Subcutaneous abdominal adipose tissue (tissue), 5 donors: ENCODE results near the gene MFSD1.

Experiments
- H3K27ac ChIP-seq: one replicate; pipeline ENCODE4 v1.7.0; 2013; ENCODE audit warnings: low read depth, mild to moderate bottlenecking, inconsistent platforms, low read length, moderate library complexity
- H3K27me3 ChIP-seq, 5 donors: one replicate each; pipeline ENCODE4 v1.7.0; 2013; ENCODE audit warnings: low read length in 5 of 5, inconsistent platforms in 1 of 5; ENCODE audit not compliant: control insufficient read depth in 5 of 5, insufficient read depth in 4 of 5
- H3K36me3 ChIP-seq, 5 donors: one replicate each; pipeline ENCODE4 v1.7.0; 2013; ENCODE audit warnings: low read length in 5 of 5; ENCODE audit not compliant: control insufficient read depth in 5 of 5, insufficient read depth in 5 of 5
- H3K4me1 ChIP-seq, 5 donors: one replicate each; pipeline ENCODE4 v1.7.0; 2013; ENCODE audit warnings: low read length in 5 of 5, mild to moderate bottlenecking in 3 of 5, moderate library complexity in 1 of 5; ENCODE audit not compliant: control insufficient read depth in 5 of 5, insufficient read depth in 5 of 5
- H3K4me3 ChIP-seq, 5 donors: one replicate each; pipeline ENCODE4 v1.7.0; 2013; ENCODE audit warnings: low read length in 5 of 5, low read depth in 1 of 5
- H3K9ac ChIP-seq, 5 donors: one replicate each; pipeline ENCODE4 v1.7.0; 2013; ENCODE audit warnings: low read length in 5 of 5, mild to moderate bottlenecking in 4 of 5, moderate library complexity in 3 of 5
- H3K9me3 ChIP-seq, 5 donors: one replicate each; pipeline ENCODE4 v1.7.0; 2013; ENCODE audit warnings: low read length in 5 of 5; ENCODE audit not compliant: control insufficient read depth in 5 of 5
- donor health status: healthy.
- donor health status: healthy.
- donor health status: healthy.
- donor health status: healthy.
- donor health status: healthy.

The MFSD1 gene

DNA sequence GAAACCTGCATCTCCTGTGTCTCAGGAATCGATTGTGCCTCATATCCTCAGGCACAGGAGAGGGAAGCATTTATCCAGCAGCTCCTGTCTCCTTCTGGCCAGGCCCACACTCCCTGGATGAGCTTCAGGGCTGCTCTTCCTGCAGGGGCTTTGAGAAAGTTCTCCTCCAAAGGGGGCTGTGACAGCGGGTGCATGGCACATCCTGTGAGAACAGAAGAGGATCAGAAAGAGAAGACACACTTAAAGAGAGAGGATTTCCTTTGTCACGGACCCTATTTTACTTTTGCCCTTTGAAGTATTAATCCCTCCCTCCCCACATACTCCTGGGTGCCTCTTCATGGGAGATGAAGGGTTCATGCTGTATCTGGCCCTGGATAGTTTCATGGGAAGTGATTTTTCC is 46.0 kb downstream of the MFSD1 start:
- no peak overlapping the region for H3K4me3 ChIP-seq
- H3K9ac ChIP-seq: no peak overlapping the region
- H3K9me3 ChIP-seq: no peaks in the 10 kb centered on the region
- H3K36me3 ChIP-seq: peaks cover 0 to 3% (median 0%) of the 10 kb centered on the region in 5 donors
- H3K27ac ChIP-seq: no peak overlapping the region
- H3K4me1 ChIP-seq: no peaks in the 10 kb centered on the region
- peaks cover 0 to 4% (median 0%) of the 10 kb centered on the region in 5 donors for H3K27me3 ChIP-seq

DNA sequence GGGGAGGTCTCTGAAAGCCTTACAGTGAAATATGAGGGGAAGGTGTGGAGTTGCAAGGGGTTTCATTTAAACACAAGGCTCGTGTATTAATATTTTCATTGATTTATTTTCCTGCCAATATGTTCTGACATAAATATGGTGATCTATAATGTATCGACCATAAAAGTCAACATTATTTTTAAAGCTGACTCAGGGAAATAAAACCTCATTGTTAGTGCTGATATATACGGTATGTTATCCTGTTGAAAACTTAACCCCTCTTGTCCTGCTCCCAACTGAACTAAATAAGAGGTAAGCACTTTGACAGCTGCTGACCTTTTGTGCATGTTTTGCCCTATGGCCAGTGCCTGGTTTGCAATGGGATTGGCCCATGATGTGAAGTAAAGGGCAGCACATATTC is 47.9 kb downstream of the MFSD1 start:
- H3K4me3 ChIP-seq: no peak overlapping the region
- peaks cover 0 to 3% (median 0%) of the 10 kb centered on the region in 5 donors for H3K36me3 ChIP-seq
- no peak overlapping the region for H3K27ac ChIP-seq
- H3K4me1 ChIP-seq: no peaks in the 10 kb centered on the region
- H3K9ac ChIP-seq: no peak overlapping the region
- no peaks in the 10 kb centered on the region for H3K9me3 ChIP-seq
- peaks cover 0 to 4% (median 0%) of the 10 kb centered on the region in 5 donors for H3K27me3 ChIP-seq

DNA sequence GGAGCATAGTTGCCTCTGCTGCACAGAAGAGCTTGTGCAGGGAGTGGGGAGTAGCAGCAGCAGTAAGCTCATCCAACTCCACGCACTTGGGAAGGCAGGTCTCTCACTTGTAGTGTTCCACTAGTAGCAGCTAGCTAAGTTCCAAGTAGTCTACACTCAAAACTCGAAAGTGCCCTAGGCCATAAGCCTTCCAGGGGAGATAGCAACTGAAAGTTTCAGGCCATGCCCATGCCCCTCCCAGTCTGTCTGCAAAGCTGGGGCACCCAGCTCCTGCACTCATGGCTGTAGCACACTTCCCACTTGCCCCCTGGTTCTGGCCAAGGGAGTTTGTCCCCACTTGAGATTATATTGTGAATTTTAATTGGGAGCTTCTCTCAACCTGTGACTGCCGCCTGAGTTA is 57.5 kb downstream of the MFSD1 start:
- H3K9me3 ChIP-seq: peaks cover 0 to 3% (median 0%) of the 10 kb centered on the region in 5 donors
- H3K4me3 ChIP-seq: no peak overlapping the region
- H3K4me1 ChIP-seq: no peaks in the 10 kb centered on the region
- no peaks in the 10 kb centered on the region for H3K27me3 ChIP-seq
- no peak overlapping the region for H3K27ac ChIP-seq
- H3K9ac ChIP-seq: no peak overlapping the region
- no peaks in the 10 kb centered on the region for H3K36me3 ChIP-seq

DNA sequence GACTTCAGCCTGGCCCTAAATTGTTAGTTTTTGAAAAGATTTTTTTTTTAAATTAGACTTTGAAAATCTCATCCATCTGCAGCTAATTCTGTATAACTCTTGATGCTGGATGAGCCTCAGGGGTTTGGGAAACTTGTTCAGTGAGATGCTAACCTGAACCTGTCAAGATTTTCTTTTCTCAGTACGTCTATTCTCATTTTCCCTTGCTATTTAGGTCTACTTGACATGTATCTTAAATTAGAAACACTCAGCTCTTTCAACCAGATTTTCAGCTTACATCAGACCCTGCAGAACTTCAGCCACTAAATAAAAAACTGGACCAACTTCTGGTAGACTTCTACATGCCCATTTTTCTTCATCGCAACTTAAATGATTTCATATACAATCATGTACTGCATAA is 61.4 kb downstream of the MFSD1 start:
- H3K4me1 ChIP-seq: no peaks in the 10 kb centered on the region
- H3K36me3 ChIP-seq: no peaks in the 10 kb centered on the region
- H3K4me3 ChIP-seq: no peak overlapping the region
- H3K9me3 ChIP-seq: peaks cover 0 to 2% (median 0%) of the 10 kb centered on the region in 5 donors
- H3K27ac ChIP-seq: no peak overlapping the region
- no peaks in the 10 kb centered on the region for H3K27me3 ChIP-seq
- H3K9ac ChIP-seq: no peak overlapping the region

DNA sequence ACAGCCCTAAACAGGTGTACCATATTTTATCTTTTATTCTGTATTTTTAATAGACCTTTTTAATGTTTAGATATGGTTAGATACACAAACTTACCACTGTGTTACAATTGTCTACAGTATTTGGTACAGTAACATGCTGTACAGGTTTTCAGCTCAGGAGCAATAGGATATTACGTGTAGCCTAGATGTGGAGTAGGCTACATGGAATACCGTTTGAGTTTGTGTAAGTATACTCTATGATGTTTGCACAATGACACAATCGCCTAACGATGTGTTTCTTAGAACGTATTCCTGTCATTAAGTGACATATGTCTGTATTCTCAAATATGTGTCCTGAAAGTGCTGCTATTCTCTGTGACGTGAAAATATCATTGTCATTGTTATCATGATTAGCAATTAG is 62.6 kb downstream of the MFSD1 start:
- no peak overlapping the region for H3K4me3 ChIP-seq
- H3K9me3 ChIP-seq: no peaks in the 10 kb centered on the region
- H3K9ac ChIP-seq: no peak overlapping the region
- H3K36me3 ChIP-seq: peaks cover 0 to 2% (median 0%) of the 10 kb centered on the region in 5 donors
- H3K27me3 ChIP-seq: no peaks in the 10 kb centered on the region
- no peak overlapping the region for H3K27ac ChIP-seq
- no peaks in the 10 kb centered on the region for H3K4me1 ChIP-seq

DNA sequence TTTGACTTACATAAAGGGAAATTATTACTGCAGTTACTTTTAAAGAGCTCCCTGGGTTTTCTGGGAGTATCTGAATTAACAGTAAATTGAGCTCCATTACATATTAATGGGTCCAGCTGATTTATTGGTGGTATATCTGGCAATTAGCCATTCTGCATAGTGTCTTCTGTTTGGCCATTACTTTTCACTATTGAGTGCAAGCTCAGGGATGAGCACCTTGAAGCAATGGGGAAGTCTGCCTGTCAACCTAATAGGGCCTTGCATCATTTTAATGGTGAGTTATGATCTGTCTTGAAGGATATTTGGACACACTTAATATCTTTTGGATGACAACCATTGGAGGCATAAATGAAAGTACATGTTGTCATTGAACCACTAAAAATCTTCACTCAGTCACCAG is 73.8 kb downstream of the MFSD1 start:
- H3K4me3 ChIP-seq: no peak overlapping the region
- no peaks in the 10 kb centered on the region for H3K36me3 ChIP-seq
- H3K27me3 ChIP-seq: no peaks in the 10 kb centered on the region
- H3K4me1 ChIP-seq: no peaks in the 10 kb centered on the region
- H3K9ac ChIP-seq: no peak overlapping the region
- no peaks in the 10 kb centered on the region for H3K9me3 ChIP-seq
- H3K27ac ChIP-seq: no peak overlapping the region
